SK-N-MC (cell line): ENCODE measurements around the gene PPP1R12C.
A peak's percentile ranks its signal among the peaks of the same experiment; 100 is the strongest.

Experiments
- DNase-seq: peaks from one replicate; pipeline ENCODE4 v3.0.0-alpha.2; 2011; ENCODE audit warnings: low read depth, low spot score
- H3K27ac ChIP-seq: fragments of 200-600 bp; sonication (generic); 2 replicates; pipeline ENCODE4 v1.5.1; 2016; ENCODE audit warnings: mixed run types
- H3K36me3 ChIP-seq: fragments of 200-600 bp; sonication (generic); 2 replicates; pipeline ENCODE4 v1.6.1; 2017; ENCODE audit warnings: antibody characterized with exemption, low read length, mixed read lengths; ENCODE audit not compliant: insufficient read depth
- H3K4me3 ChIP-seq: fragments of 200-600 bp; sonication (generic); 2 replicates; pipeline ENCODE4 v1.5.1; 2016
- H3K9ac ChIP-seq: fragments of 200-600 bp; sonication (generic); 2 replicates; pipeline ENCODE4 v1.8.0; 2017; ENCODE audit warnings: mixed run types, mixed read lengths; ENCODE audit not compliant: insufficient read length
- H3K9me3 ChIP-seq: fragments of 200-600 bp; sonication (generic); 2 replicates; pipeline ENCODE4 v1.6.1; 2017; ENCODE audit warnings: low read depth, mild to moderate bottlenecking, antibody characterized with exemption, low read length, moderate library complexity, mixed read lengths
- EZH2 ChIP-seq: fragments of 200-600 bp; sonication (generic); IDR thresholded peaks from one replicate; pipeline ENCODE4 v1.6.1; 2017; ENCODE audit warnings: antibody characterized with exemption
- FOXP2 ChIP-seq: optimal IDR thresholded peaks from 2 replicates; pipeline ENCODE3; 2011; ENCODE audit warnings: mild to moderate bottlenecking, moderate library complexity; ENCODE audit not compliant: insufficient read depth; ENCODE audit errors: extremely low read length, control extremely low read depth
- POLR2AphosphoS5 ChIP-seq: IDR thresholded peaks from 2 replicates; pipeline ENCODE4 v1.6.1; 2012; ENCODE audit warnings: mild to moderate bottlenecking, low read depth, low read length, borderline replicate concordance

Gene PPP1R12C

GRCh38 chr19:55091126-55091910, 26.1 kb downstream of the PPP1R12C start:
- H3K9me3 ChIP-seq: no peaks in the 10 kb centered on the region
- no peak overlapping the region for H3K27ac ChIP-seq
- peaks cover 4% of the 10 kb centered on the region; the same call in 1 of the 2 replicates for H3K36me3 ChIP-seq
- no peak overlapping the region for H3K9ac ChIP-seq
- no peak for TF ChIP-seq EZH2
- no peak for TF ChIP-seq POLR2AphosphoS5
- no peak for TF ChIP-seq FOXP2
- DNase-seq: no peak
- no peak overlapping the region for H3K4me3 ChIP-seq

- Histone ChIP-seq H3K27ac (no peak overlapping the region), H3K9ac (no peak overlapping the region), H3K36me3 (peaks cover 4% of the 10 kb centered on the region; the same call in 1 of the 2 replicates), H3K4me3 (no peak overlapping the region), H3K9me3 (no peaks in the 10 kb centered on the region)
- TF ChIP-seq FOXP2 (no peak), EZH2 (no peak), POLR2AphosphoS5 (no peak)
- no peak for DNase-seq
These were observed 26.9 kb downstream of the PPP1R12C start for GRCh38 chr19:55090564-55090963.

- Histone ChIP-seq H3K27ac (0 out of 2 replicates have a peak overlapping the region, but pooled peaks have one; percentile 13), H3K9ac (no peak overlapping the region), H3K36me3 (peaks cover 4% of the 10 kb centered on the region; the same call in 1 of the 2 replicates), H3K4me3 (no peak overlapping the region), H3K9me3 (no peaks in the 10 kb centered on the region)
- TF ChIP-seq POLR2AphosphoS5 (no peak), FOXP2 (no peak), EZH2 (no peak)
- no peak for DNase-seq
These were observed 28.0 kb downstream of the PPP1R12C start for GRCh38 chr19:55089342-55089944.

- H3K9ac ChIP-seq: peak overlapping the region; percentile 64
- peak overlapping the region; percentile 31; the same call in 1 of the 2 replicates for H3K27ac ChIP-seq
- H3K9me3 ChIP-seq: no peaks in the 10 kb centered on the region
- H3K4me3 ChIP-seq: no peak overlapping the region
- TF ChIP-seq FOXP2 (no peak), POLR2AphosphoS5 (no peak), EZH2 (no peak)
- DNase-seq: no peak
- H3K36me3 ChIP-seq: peaks cover 4% of the 10 kb centered on the region; the same call in 1 of the 2 replicates
These were observed 28.7 kb downstream of the PPP1R12C start for GRCh38 chr19:55088543-55089341.

GRCh38 chr19:55088021-55088451, 29.4 kb downstream of the PPP1R12C start:
- Histone ChIP-seq H3K9me3 (no peaks in the 10 kb centered on the region), H3K36me3 (peaks cover 4% of the 10 kb centered on the region; the same call in 1 of the 2 replicates), H3K4me3 (no peak overlapping the region), H3K9ac (peak overlapping the region; percentile 64), H3K27ac (peak overlapping the region; percentile 31; the same call in 1 of the 2 replicates)
- TF ChIP-seq POLR2AphosphoS5: no peak
- DNase-seq: no peak

GRCh38 chr19:55087542-55087901, 29.9 kb downstream of the PPP1R12C start:
- Histone ChIP-seq H3K36me3 (peaks cover 4% of the 10 kb centered on the region; the same call in 1 of the 2 replicates), H3K27ac (no peak overlapping the region), H3K9ac (no peak overlapping the region), H3K4me3 (no peak overlapping the region), H3K9me3 (no peaks in the 10 kb centered on the region)
- DNase-seq: no peak
- TF ChIP-seq FOXP2 (no peak), EZH2 (no peak), POLR2AphosphoS5 (no peak)

GRCh38 chr19:55086730-55087541, 30.5 kb downstream of the PPP1R12C start:
- DNase-seq: no peak
- Histone ChIP-seq H3K4me3 (peak overlapping the region; percentile 66), H3K27ac (no peak overlapping the region), H3K9me3 (no peaks in the 10 kb centered on the region), H3K9ac (no peak overlapping the region), H3K36me3 (peaks cover 4% of the 10 kb centered on the region; the same call in 1 of the 2 replicates)
- no peak for TF ChIP-seq FOXP2
